GM21786 (cell line): ENCODE results near the gene XYLT1.
"Not testable (repeated sequence)": the region's sequence is repeated elsewhere in the genome, so short reads cannot be mapped to it uniquely, and the experiment has no call there.

Experiments
- ATAC-seq: cut with Tn5 transposase; IDR thresholded peaks from one replicate; pipeline ENCODE4 v1.9.1; 2021; ENCODE audit not compliant: unreplicated experiment

Gene XYLT1

GRCh38 chr16:17432901-17433576 is 37.7 kb downstream of the XYLT1 start:
- ATAC-seq = no peak

DNA sequence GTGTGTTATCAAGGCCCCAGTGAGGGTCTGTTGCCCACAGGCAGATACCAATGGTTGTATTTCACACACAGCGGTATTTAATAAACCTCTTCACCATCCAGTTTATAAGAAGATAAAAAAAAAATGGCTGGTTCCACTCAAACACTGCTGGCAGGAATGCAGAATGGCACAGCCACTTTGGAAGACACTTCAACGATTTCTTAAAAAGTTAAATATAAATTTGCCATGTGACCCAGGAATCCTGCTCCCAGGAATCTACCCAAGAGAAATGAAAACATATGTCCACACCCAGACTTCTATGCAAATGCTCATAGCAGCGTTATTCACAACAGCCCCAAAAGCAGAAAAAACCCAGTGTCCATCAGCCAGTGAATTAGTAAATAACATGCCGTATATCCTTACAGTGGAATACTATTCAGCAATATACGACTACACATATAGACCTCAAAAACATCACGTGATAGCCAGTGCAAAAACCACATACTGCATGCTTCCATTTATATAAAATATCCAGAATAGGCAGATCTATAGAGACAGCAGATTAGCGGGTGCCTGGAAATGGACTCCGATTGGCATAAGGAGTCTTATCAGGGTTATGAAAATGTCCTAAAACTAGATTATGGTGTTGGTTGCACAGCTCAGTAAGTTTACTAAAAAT is 38.7 kb downstream of the XYLT1 start:
- ATAC-seq = no peak

DNA sequence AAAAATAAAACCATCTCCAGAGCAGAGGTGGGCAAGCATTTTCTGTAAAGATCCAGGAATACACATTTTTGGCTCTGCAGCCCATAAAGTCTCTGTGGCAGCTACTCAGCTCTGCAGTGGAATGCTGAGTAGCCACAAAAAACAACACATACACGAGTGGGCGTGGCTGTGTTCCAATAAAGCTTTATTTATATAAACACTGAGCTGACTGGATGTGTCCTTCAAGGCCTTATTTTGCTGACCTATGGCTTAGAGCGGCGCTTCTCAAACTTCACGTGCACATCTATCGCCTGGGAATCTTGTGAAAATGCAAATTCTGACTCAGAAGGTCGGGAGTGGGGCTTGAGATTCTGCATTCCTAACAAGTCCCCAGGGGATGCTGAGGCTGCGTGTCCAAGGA is 39.7 kb downstream of the XYLT1 start:
- no peak for ATAC-seq

GRCh38 chr16:17426451-17426850 is 44.3 kb downstream of the XYLT1 start:
- ATAC-seq = no peak

DNA sequence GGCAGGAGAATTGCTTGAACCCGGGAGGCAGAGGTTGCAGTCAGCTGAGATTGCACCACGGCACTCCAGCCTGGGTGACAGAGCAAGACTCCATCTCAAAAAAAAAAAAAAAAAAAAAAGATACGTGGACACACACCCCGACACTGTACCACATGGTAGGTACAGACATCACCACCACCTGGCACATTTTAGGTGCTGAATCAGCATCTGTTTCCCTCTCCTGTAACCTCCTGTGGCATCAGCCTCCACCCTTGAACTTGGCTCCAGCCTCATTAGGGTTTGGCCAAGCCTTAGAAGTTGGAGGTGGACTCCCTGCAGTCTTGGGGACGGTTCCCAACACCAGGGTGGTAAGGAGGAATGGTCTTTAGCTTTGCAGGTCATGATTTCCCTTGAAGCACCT is 46.0 kb downstream of the XYLT1 start:
- ATAC-seq = no peak

GRCh38 chr16:17423221-17423620 is 47.5 kb downstream of the XYLT1 start:
- ATAC-seq = no peak

DNA sequence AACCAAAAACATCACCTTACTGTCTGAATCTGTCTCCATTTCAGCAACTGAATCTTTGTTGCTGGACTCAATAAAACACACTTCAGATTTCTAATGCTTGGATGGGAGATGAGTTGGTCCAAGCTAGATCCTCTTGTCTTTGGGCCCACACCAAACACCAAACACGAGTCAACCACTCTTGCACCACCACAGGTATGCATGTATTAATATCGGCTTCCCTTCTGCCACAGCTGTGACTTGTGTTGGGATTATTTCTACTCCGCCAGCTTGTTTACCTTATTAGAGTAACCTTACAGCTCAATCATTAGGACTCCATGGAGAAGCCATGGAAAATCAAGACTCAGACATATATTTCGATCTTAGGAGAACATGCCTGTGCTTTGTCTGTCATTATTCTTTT is 49.9 kb downstream of the XYLT1 start:
- no peak for ATAC-seq

GRCh38 chr16:17419266-17419665 is 51.5 kb downstream of the XYLT1 start:
- no peak for ATAC-seq

- no peak for ATAC-seq
Observed at GRCh38 chr16:17417740-17418139, 53.0 kb downstream of the XYLT1 start.

DNA sequence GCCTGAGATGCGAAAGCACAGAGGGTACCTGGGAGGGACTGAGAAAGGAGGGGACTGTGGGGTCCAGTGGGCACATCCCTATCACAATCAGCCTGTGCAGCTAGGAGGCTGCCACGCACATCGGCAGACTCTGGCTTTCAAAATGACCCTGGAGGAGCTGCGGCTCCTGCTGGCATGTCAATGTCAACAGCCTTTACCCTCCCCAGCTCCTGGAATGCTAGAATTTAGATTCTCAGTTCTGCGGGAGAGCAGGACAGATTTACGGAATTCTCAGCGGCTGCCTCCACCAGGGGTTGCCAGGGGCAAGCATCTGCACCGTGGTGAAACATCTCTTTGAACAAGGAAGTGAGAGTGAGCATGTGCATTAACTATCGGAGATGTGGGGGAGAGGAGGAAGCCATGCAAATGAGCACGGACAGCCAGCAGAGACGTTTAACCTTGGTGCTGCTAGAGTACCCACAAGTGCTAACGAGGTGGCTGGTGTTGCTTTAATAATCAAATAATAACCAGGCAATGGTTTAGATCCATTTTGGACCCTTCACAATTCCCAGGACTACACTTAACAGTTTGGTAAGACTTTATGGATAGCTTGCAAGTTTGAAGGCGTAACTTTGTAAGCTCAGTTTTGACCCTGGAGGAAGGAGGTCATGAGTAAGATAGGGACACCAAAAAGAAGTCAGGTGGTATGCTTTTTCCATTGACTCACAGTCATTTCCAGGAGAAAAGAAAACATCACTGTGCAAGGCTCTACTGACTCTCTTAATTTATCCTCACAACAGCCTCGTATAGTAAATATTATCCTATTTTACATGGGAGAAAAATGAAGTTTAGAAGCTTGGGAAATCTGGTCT is 54.1 kb downstream of the XYLT1 start:
- ATAC-seq = peak; percentile 92

GRCh38 chr16:17414916-17415315 is 55.8 kb downstream of the XYLT1 start:
- no peak for ATAC-seq

- ATAC-seq = no peak
Observed at GRCh38 chr16:17414421-17414820, 56.3 kb downstream of the XYLT1 start.

GRCh38 chr16:17413508-17413907 is 57.3 kb downstream of the XYLT1 start:
- ATAC-seq = no peak

DNA sequence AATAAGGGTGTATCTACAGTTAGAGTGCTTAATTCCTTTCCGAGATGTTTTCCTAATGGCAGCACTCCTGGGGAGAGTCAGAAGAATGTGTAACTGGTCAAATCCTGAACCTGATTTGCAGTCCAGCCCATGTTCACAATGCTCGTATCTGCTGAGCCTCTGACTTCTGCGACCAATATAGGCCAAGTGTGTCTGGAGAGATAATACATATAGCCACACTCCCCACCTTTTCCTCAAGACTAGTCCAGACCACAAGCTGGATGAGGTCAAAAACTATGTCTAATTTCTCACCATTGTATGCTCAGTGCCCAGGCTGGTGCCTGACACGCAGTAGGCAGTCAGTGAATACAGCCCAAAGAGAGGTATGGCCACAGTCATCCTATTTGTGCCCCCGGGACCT is 58.0 kb downstream of the XYLT1 start:
- ATAC-seq = no peak

DNA sequence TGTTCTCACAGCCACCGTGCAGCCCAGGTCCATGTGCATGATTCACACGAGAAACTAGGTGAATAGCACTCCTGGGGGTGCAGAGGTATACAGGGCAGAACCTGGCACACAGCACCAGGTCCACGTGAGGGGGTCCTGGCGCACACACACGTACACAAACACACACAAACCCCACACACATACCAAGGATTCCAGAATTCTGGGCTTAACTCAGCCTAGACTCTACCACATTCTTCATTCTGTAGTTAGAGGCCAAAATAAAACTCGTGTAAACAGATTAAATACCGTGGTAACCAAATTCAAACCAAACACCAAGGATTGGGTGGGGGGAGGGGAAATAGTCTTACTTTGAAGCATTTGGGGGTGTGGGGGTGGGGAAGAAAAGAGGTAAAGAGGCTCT is 58.5 kb downstream of the XYLT1 start:
- ATAC-seq = no peak

DNA sequence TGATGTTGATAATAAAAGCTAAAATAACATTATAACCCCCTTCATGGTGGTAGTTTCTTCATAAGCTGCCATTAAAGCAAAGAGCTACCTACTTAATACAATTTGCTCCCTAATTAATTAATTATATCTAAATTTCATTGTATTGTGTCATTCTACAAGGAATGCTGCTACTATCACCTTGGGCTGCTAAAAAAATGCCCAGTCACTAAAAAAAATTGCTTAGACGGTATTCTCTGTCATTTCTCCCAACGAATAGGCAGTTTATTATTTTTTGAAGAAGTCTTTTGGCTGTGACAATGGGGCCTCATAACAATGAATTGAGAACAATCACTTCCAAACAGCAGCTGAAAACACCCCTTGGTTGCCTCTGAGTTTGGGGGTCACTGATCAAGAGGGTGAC is 59.5 kb downstream of the XYLT1 start:
- no peak for ATAC-seq

DNA sequence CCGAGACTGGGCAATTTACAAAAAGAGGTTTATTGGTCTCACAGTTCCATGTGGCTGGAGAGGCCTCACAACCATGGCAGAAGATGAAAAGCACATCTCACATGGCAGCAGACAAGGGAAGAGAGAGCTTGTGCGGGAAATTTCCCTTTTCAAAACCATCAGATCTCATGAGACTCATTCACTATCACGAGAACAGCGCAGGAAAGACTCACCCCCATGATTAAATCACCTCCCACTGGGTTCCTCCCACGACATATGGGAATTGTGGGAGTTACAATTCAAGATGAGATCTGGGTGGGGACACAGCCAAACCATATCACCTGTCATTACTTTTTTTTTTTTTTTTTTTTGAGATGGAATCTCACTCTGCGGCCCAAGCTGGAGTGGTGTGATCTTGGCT is 60.4 kb downstream of the XYLT1 start:
- ATAC-seq = not testable (repeated sequence)

GRCh38 chr16:17409894-17410293 is 60.9 kb downstream of the XYLT1 start:
- no peak for ATAC-seq

DNA sequence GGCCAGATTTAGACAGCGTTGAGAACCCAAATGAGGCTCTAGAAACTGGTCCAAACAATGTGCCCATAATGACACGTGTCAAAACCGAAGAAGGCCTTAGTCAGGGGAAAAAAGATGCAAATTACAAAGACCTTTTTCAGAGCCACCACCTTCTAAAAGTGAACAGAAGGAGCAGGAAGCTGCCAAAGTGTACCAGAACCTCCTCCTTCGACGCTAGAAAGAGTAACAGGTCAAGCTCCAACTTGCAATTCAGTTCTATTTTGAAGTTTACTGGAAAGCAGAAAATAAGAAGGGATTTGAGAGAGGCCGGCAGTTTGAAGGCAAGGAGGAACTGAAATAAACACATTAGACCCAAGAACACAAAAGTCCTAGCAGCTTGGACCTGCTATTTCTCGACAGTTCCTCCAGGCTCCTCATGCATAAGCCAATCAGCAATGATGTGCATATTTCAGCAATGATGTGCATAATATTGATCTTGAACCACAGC is 61.8 kb downstream of the XYLT1 start:
- ATAC-seq = peak; percentile 64

GRCh38 chr16:17408296-17408695 is 62.5 kb downstream of the XYLT1 start:
- no peak for ATAC-seq

GRCh38 chr16:17407321-17407720 is 63.4 kb downstream of the XYLT1 start:
- no peak for ATAC-seq
